B cell (primary cell): ENCODE results near the gene TGFBR2. TPM values are rescaled to one million over a fixed set of nuclear protein-coding genes. Genes with fewer than 3 reads are reported as not detected.

Experiments
- ATAC-seq: fragments of 200-7000 bp; cut with Tn5 transposase; one replicate; pipeline ENCODE4 v1.10.0; 2021; ENCODE audit warnings: low read depth, mild to moderate bottlenecking, moderate number of reproducible peaks, moderate library complexity
- CTCF ChIA-PET: fragments of 350-600 bp; sonication (Branson Sonifier 250); formaldehyde crosslinking; loops from one replicate; lab custom pipeline; 2021; ENCODE audit warnings: antibody characterized with exemption, inconsistent platforms; lab: Charles Lee
- POLR2A ChIA-PET: fragments of 350-600 bp; sonication (Branson Sonifier 250); formaldehyde crosslinking; loops from one replicate; lab custom pipeline; 2021; ENCODE audit warnings: antibody characterized with exemption; lab: Charles Lee
- DNase-seq: peaks from one replicate; pipeline ENCODE4 v3.0.0; 2013
- H2AFZ ChIP-seq: 2 replicates; pipeline ENCODE4 v1.6.1; 2012; ENCODE audit warnings: mild to moderate bottlenecking, low read depth, low read length; ENCODE audit not compliant: insufficient read depth, poor library complexity, severe bottlenecking
- H3K27ac ChIP-seq, 2 donors: 1 replicate in 1 of 2; 2 replicates in 1 of 2; pipeline ENCODE4 v1.5.1; 2012 to 2013; ENCODE audit warnings: low read length in 2 of 2, mild to moderate bottlenecking in 2 of 2, moderate library complexity in 1 of 2
- H3K27me3 ChIP-seq, 4 experiments: fragments of 200-600 bp in 1 of 4; sonication (generic) in 1 of 4; replicated peaks in 1 of 4; 1 replicate in 2 of 4; 2 replicates in 2 of 4; pipeline versions ENCODE4 v1.6.1 to v1.7.0; 2013 to 2016; ENCODE audit warnings: low read length in 3 of 4, mild to moderate bottlenecking in 2 of 4, mixed read lengths in 1 of 4, moderate library complexity in 1 of 4; ENCODE audit not compliant: insufficient read depth in 4 of 4, control insufficient read depth in 3 of 4; ENCODE audit errors: control extremely low read depth in 1 of 4
- H3K36me3 ChIP-seq, 2 experiments: replicated peaks in 1 of 2; 1 replicate in 1 of 2; 2 replicates in 1 of 2; pipeline versions ENCODE4 v1.6.1 to v1.7.1; 2013; ENCODE audit warnings: low read length in 1 of 2; ENCODE audit not compliant: insufficient read depth in 2 of 2, control insufficient read depth in 1 of 2; ENCODE audit errors: control extremely low read depth in 1 of 2, extremely low read depth in 1 of 2
- H3K4me1 ChIP-seq, 2 donors: fragments of 200-600 bp in 1 of 2; sonication (generic) in 1 of 2; 1 replicate in 1 of 2; 2 replicates in 1 of 2; pipeline versions ENCODE4 v1.5.1 to v1.6.1; 2013 to 2017; ENCODE audit warnings: low read length in 2 of 2; ENCODE audit not compliant: control insufficient read depth in 2 of 2, insufficient read depth in 2 of 2
- H3K4me2 ChIP-seq: replicated peaks from 2 replicates; pipeline ENCODE3; 2012; ENCODE audit warnings: mild to moderate bottlenecking, low read depth, low read length; ENCODE audit not compliant: poor library complexity, severe bottlenecking
- H3K4me3 ChIP-seq, 5 experiments: fragments of 200-600 bp in 1 of 5; sonication (generic) in 1 of 5; 1 replicate in 3 of 5; 2 replicates in 2 of 5; pipeline versions ENCODE4 v1.5.1 to v1.7.0; 2011 to 2016; ENCODE audit warnings: low read length in 4 of 5, mild to moderate bottlenecking in 4 of 5, low read depth in 2 of 5, control low read depth in 1 of 5, moderate library complexity in 1 of 5; ENCODE audit not compliant: insufficient read depth in 1 of 5; ENCODE audit errors: control extremely low read depth in 1 of 5, extremely low read depth in 1 of 5
- H3K79me2 ChIP-seq: fragments of 200-600 bp; sonication (generic); one replicate; pipeline ENCODE4 v1.6.0; 2016; ENCODE audit warnings: low read length; ENCODE audit not compliant: control insufficient read depth, insufficient read depth
- H3K9ac ChIP-seq: fragments of 200-600 bp; sonication (generic); 2 replicates; pipeline ENCODE4 v1.6.1; 2017; ENCODE audit warnings: mild to moderate bottlenecking, low read length, moderate library complexity
- H3K9me3 ChIP-seq, 3 donors: one replicate each; pipeline versions ENCODE4 v1.6.1 to v1.7.1; 2013; ENCODE audit warnings: low read length in 2 of 3; ENCODE audit not compliant: control insufficient read depth in 2 of 3, insufficient read depth in 1 of 3; ENCODE audit errors: control extremely low read depth in 1 of 3
- H4K20me1 ChIP-seq: 2 replicates; pipeline ENCODE4 v1.6.0; 2012; ENCODE audit warnings: mild to moderate bottlenecking, low read length; ENCODE audit not compliant: insufficient read depth, control insufficient read depth, poor library complexity, severe bottlenecking
- H3K27ac Mint-ChIP-seq: one replicate; pipeline ENCODE4 v1.8.0; 2021; ENCODE audit warnings: mixed read lengths
- H3K27me3 Mint-ChIP-seq: one replicate; pipeline ENCODE4 v1.8.0; 2021; ENCODE audit warnings: mixed read lengths
- H3K4me1 Mint-ChIP-seq: one replicate; pipeline ENCODE4 v1.8.0; 2021; ENCODE audit warnings: mixed read lengths
- H3K4me3 Mint-ChIP-seq: one replicate; pipeline ENCODE4 v1.8.0; 2021; ENCODE audit warnings: mixed read lengths
- H3K9me3 Mint-ChIP-seq: one replicate; pipeline ENCODE4 v1.8.0; 2022; ENCODE audit warnings: mixed read lengths; ENCODE audit not compliant: insufficient read depth
- EZH2 ChIP-seq: IDR thresholded peaks from 2 replicates; pipeline ENCODE4 v1.6.1; 2012; ENCODE audit warnings: borderline replicate concordance, low read depth, mild to moderate bottlenecking, moderate library complexity, low read length; ENCODE audit not compliant: insufficient read depth, poor library complexity, severe bottlenecking
- WGBS: methylation state at CpG from one replicate; pipeline ENCODE4 v1.1.5; 2013; ENCODE audit warnings: missing lambda C conversion rate; ENCODE audit not compliant: insufficient coverage; 5-methylcytosine and 5-hydroxymethylcytosine counted together
- intact Hi-C: fragments of 100-400 bp; cut with micrococcal nuclease; formaldehyde crosslinking; loops from one replicate; pipeline ENCODE4 v1.10.0; 2022
- polyA plus RNA-seq: library from polyadenylated mRNA; depleted of rRNA; stranded (reverse); fragments of >200 nt; gene quantifications from 2 replicates; pipeline ENCODE4 v1.2.3, GENCODE V29; 2012
- total RNA-seq, 2 donors: library from RNA; stranded (reverse); fragments of 120-200 nt in 1 of 2; gene quantifications; 1 replicate in 1 of 2; 2 replicates in 1 of 2; pipeline versions ENCODE4 v1.2.3 to v1.2.4, GENCODE V29; 2013 to 2022
- TF ChIP-seq, protein P1 (sequence below): fragments of 200-600 bp; IDR thresholded peaks from one replicate; pipeline ENCODE4 v1.8.0; 2022; ENCODE audit warnings: antibody characterized with exemption, mild to moderate bottlenecking

Gene TGFBR2
- total and polyA plus RNA-seq, 2 donors (not counting 1 experiment from before 2014, with no cell fraction given), result 68.7 to 189 TPM

DNA sequence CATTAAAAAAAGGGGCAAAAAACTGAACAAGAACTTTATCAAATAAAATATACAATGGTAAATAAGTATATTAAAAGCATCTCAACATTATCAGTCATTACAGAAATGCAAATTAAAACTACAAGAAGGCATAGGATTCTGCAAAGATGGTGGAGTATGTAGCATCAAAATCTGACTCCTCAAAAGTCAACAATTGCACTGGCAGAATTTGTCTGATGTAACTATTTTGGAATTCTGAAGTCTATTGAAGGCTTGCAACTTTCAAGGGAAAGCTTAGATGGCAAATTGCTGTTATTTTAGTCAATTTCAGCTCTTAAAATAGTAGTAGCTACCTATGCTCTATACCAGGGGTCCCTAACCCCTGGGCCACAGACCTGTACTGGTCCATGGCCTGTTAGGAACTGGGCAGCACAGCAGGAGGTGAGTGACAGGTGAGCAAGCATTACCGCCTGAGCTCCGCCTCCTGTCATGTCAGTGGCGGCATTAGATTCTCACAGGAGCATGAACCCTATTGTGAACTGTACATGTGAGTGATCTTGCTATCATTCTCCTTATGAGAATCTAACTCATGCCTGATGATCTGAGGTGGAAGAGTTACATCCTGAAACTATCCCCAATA is 107.6 kb downstream of the TGFBR2 start:
- Histone ChIP-seq H3K4me1 (peaks cover 0 to 7% of the 10 kb centered on the region in 2 donors), H3K79me2 (no peaks in the 10 kb centered on the region), H3K4me2 (no peak overlapping the region), H3K27ac (no peak overlapping the region), H2AFZ (no peak overlapping the region), H3K36me3 (no peaks in the 10 kb centered on the region), H4K20me1 (no peaks in the 10 kb centered on the region), H3K27me3 (no peaks in the 10 kb centered on the region), H3K9ac (no peak overlapping the region), H3K4me3 (no peak overlapping the region), H3K9me3 (peaks cover 0 to 7% (median 4%) of the 10 kb centered on the region in 3 donors)
- no peak overlapping the region for H3K4me3 Mint-ChIP-seq
- WGBS, result 100% methylated on average over 1 of the region's 3 CpGs
- no peak for DNase-seq
- ATAC-seq, result no peak
- no peak overlapping the region for H3K27ac Mint-ChIP-seq
- H3K27me3 Mint-ChIP-seq, result no peaks in the 10 kb centered on the region
- POLR2A ChIA-PET, result no interaction called here
- CTCF ChIA-PET, result no interaction called here
- H3K4me1 Mint-ChIP-seq, result peaks cover 8% of the 10 kb centered on the region
- TF ChIP-seq, protein P1, sequence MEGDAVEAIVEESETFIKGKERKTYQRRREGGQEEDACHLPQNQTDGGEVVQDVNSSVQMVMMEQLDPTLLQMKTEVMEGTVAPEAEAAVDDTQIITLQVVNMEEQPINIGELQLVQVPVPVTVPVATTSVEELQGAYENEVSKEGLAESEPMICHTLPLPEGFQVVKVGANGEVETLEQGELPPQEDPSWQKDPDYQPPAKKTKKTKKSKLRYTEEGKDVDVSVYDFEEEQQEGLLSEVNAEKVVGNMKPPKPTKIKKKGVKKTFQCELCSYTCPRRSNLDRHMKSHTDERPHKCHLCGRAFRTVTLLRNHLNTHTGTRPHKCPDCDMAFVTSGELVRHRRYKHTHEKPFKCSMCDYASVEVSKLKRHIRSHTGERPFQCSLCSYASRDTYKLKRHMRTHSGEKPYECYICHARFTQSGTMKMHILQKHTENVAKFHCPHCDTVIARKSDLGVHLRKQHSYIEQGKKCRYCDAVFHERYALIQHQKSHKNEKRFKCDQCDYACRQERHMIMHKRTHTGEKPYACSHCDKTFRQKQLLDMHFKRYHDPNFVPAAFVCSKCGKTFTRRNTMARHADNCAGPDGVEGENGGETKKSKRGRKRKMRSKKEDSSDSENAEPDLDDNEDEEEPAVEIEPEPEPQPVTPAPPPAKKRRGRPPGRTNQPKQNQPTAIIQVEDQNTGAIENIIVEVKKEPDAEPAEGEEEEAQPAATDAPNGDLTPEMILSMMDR, result no peak
- TF ChIP-seq EZH2, result no peak
- intact Hi-C loops, result no loop called here
- H3K9me3 Mint-ChIP-seq, result peaks cover 2% of the 10 kb centered on the region

DNA sequence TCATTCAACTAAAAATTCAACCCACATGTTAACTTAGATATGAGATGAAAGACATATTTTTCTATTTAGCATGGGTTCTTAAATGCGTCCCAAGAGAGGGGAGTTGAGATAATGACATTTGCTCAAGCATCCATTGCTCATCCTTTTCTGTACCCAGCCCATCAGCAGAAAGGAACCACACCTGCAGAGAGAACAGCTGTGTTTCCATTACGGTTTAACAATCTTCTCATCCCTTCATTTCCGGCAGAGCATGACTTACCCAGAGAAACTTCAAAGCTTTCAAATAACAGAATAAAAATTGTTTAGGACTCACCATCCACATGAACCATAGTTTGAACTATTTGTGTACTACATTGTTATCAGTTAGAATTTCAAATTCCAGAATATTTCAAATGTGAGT is 113.1 kb downstream of the TGFBR2 start:
- peaks cover 9% of the 10 kb centered on the region for H3K27me3 Mint-ChIP-seq
- no peak overlapping the region for H3K4me3 ChIP-seq
- ATAC-seq (no peak), DNase-seq (no peak)
- no peak overlapping the region for H3K4me2 ChIP-seq
- no peaks in the 10 kb centered on the region for H3K79me2 ChIP-seq
- ChIA-PET CTCF (no interaction called here), POLR2A (no interaction called here)
- peaks cover 2% of the 10 kb centered on the region for H3K9me3 Mint-ChIP-seq
- intact Hi-C loops, result no loop called here
- no peak overlapping the region for H3K4me3 Mint-ChIP-seq
- no peaks in the 10 kb centered on the region for H4K20me1 ChIP-seq
- H3K9ac ChIP-seq, result no peak overlapping the region
- H3K27me3 ChIP-seq, result no peaks in the 10 kb centered on the region
- peaks cover 0 to 8% (median 0%) of the 10 kb centered on the region in 3 donors for H3K9me3 ChIP-seq
- TF ChIP-seq, protein P1, result no peak
- no peak for TF ChIP-seq EZH2
- no CpG with 5 or more reads among the region's 3 CpGs for WGBS
- H3K4me1 Mint-ChIP-seq, result peaks cover 9% of the 10 kb centered on the region
- peaks cover 4 to 10% of the 10 kb centered on the region in 2 donors for H3K4me1 ChIP-seq
- no peaks in the 10 kb centered on the region for H3K36me3 ChIP-seq
- no peak overlapping the region for H3K27ac ChIP-seq
- no peak overlapping the region for H2AFZ ChIP-seq
- no peak overlapping the region for H3K27ac Mint-ChIP-seq
